HEK293 (cell line): Measurements from ENCODE around the gene PRR16.

ENCODE experiments used
- CTCF ChIA-PET: fragments of 350-600 bp; formaldehyde crosslinking; extraction: SDS; loops from one replicate; lab custom pipeline; 2021; ENCODE audit warnings: antibody characterized with exemption; lab: Yijun Ruan, JAX
- POLR2A ChIA-PET: fragments of 300-600 bp; formaldehyde crosslinking; extraction: SDS; loops from one replicate; lab custom pipeline; 2020; ENCODE audit warnings: antibody characterized with exemption, inconsistent platforms; lab: Yijun Ruan, JAX
- H3K27ac ChIP-seq: fragments of 200-500 bp; sonication (Bioruptor generic); 2 replicates; pipeline ENCODE4 v1.5.1; 2014; ENCODE audit warnings: low read depth, low read length, control low read depth, inconsistent platforms; ENCODE audit errors: extremely low read depth
- H3K36me3 ChIP-seq, 2 experiments: fragments of 200-500 bp in 1 of 2; sonication (Bioruptor generic) in 1 of 2; 1 replicate in 1 of 2; 2 replicates in 1 of 2; pipeline ENCODE4 v1.5.1; 2014 to 2017; ENCODE audit warnings: inconsistent platforms in 2 of 2, low read length in 2 of 2; ENCODE audit not compliant: control insufficient read depth in 2 of 2, insufficient read depth in 1 of 2
- H3K4me1 ChIP-seq: fragments of 200-500 bp; sonication (Bioruptor generic); 2 replicates; pipeline ENCODE4 v1.5.1; 2014; ENCODE audit warnings: mild to moderate bottlenecking, low read length, inconsistent platforms; ENCODE audit not compliant: control insufficient read depth, insufficient read depth
- H3K4me3 ChIP-seq: 2 replicates; pipeline ENCODE4 v1.5.1; 2011; ENCODE audit warnings: low read depth, mild to moderate bottlenecking, control low read depth, low read length, moderate library complexity
- H3K9me3 ChIP-seq: fragments of 200-500 bp; sonication (Bioruptor generic); 2 replicates; pipeline ENCODE4 v1.5.1; 2014; ENCODE audit warnings: low read depth, low read length, inconsistent platforms; ENCODE audit not compliant: control insufficient read depth, insufficient read depth
- INSM2 ChIP-seq: fragments of 450-650 bp; formaldehyde crosslinking; IDR thresholded peaks from 2 replicates; pipeline ENCODE4 v1.5.1; 2016; ENCODE audit warnings: missing biosample characterization, missing genetic modification characterization
- PRDM10 ChIP-seq: fragments of 450-650 bp; formaldehyde crosslinking; IDR thresholded peaks from 2 replicates; pipeline ENCODE4 v1.5.1; 2016; ENCODE audit warnings: missing biosample characterization, missing genetic modification characterization
- SP3 ChIP-seq: fragments of 450-650 bp; formaldehyde crosslinking; IDR thresholded peaks from 2 replicates; pipeline ENCODE4 v1.5.1; 2016; ENCODE audit warnings: missing biosample characterization, missing genetic modification characterization
- WT1 ChIP-seq: fragments of 450-650 bp; formaldehyde crosslinking; IDR thresholded peaks from 2 replicates; pipeline ENCODE4 v1.5.1; 2016; ENCODE audit warnings: missing biosample characterization, missing genetic modification characterization
- ZBTB6 ChIP-seq: fragments of 450-650 bp; formaldehyde crosslinking; IDR thresholded peaks from 2 replicates; pipeline ENCODE4 v1.5.1; 2017; ENCODE audit warnings: missing biosample characterization, missing genetic modification characterization
- ZFHX2 ChIP-seq: fragments of 450-650 bp; formaldehyde crosslinking; conservative IDR thresholded peaks from 2 replicates; pipeline ENCODE4 v1.5.1; 2016; ENCODE audit warnings: missing biosample characterization, missing genetic modification characterization
- ZNF148 ChIP-seq: fragments of 450-650 bp; formaldehyde crosslinking; IDR thresholded peaks from 2 replicates; pipeline ENCODE4 v1.5.0; 2017; ENCODE audit warnings: missing biosample characterization, missing genetic modification characterization, borderline replicate concordance
- ZNF23 ChIP-seq: fragments of 450-650 bp; formaldehyde crosslinking; IDR thresholded peaks from 2 replicates; pipeline ENCODE4 v1.5.1; 2016; ENCODE audit warnings: missing biosample characterization, missing genetic modification characterization, borderline replicate concordance
- ZNF366 ChIP-seq: fragments of 450-650 bp; formaldehyde crosslinking; conservative IDR thresholded peaks from 2 replicates; pipeline ENCODE4 v1.5.1; 2016; ENCODE audit warnings: missing biosample characterization, missing genetic modification characterization
- ZNF600 ChIP-seq: fragments of 450-650 bp; formaldehyde crosslinking; IDR thresholded peaks from 2 replicates; pipeline ENCODE4 v1.5.1; 2016; ENCODE audit warnings: missing biosample characterization, missing genetic modification characterization
- ZNF776 ChIP-seq: fragments of 450-650 bp; formaldehyde crosslinking; IDR thresholded peaks from 2 replicates; pipeline ENCODE4 v1.5.0; 2017; ENCODE audit warnings: missing biosample characterization, missing genetic modification characterization, borderline replicate concordance
- ZSCAN30 ChIP-seq: fragments of 450-650 bp; IDR thresholded peaks from 2 replicates; pipeline ENCODE4 v1.5.1; 2018; ENCODE audit warnings: missing biosample characterization, mild to moderate bottlenecking, missing genetic modification characterization, moderate library complexity

The PRR16 gene

GRCh38 chr5:120586646-120587045, 122.5 kb downstream of the PRR16 start:
- no peak overlapping the region for H3K4me3 ChIP-seq
- TF ChIP-seq WT1 (tag by site-specific recombination), result no peak
- no peak for TF ChIP-seq ZSCAN30 (tag by site-specific recombination)
- TF ChIP-seq ZNF23 (tag by site-specific recombination), result no peak
- H3K36me3 ChIP-seq, result no peaks in the 10 kb centered on the region
- no peaks in the 10 kb centered on the region for H3K4me1 ChIP-seq
- H3K27ac ChIP-seq, result no peak overlapping the region
- ChIA-PET POLR2A (no interaction called here), CTCF (interaction anchor here (0.6 kb wide), 1 partner anchor 1115 kb away, joined by 3 read pairs; no protein-coding TSS in a partner anchor)
- H3K9me3 ChIP-seq, result no peaks in the 10 kb centered on the region

- Histone ChIP-seq H3K27ac (no peak overlapping the region), H3K4me3 (no peak overlapping the region), H3K36me3 (no peaks in the 10 kb centered on the region), H3K9me3 (no peaks in the 10 kb centered on the region), H3K4me1 (no peaks in the 10 kb centered on the region)
- ChIA-PET POLR2A (no interaction called here), CTCF (no interaction called here)
- TF ChIP-seq ZNF600 (tag by site-specific recombination), result no peak
- TF ChIP-seq INSM2 (tag by site-specific recombination), result no peak
- TF ChIP-seq ZNF776 (tag by site-specific recombination), result no peak
- TF ChIP-seq, all 188 proteins: peak for 0
These were observed 127.8 kb downstream of the PRR16 start for GRCh38 chr5:120591911-120592310.

- POLR2A ChIA-PET, result no interaction called here
- Histone ChIP-seq H3K4me1 (no peaks in the 10 kb centered on the region), H3K9me3 (no peaks in the 10 kb centered on the region), H3K4me3 (no peak overlapping the region), H3K27ac (no peak overlapping the region), H3K36me3 (no peaks in the 10 kb centered on the region)
- TF ChIP-seq PRDM10 (tag by site-specific recombination) (no peak), ZFHX2 (tag by site-specific recombination) (no peak), ZBTB6 (tag by site-specific recombination) (no peak), ZNF148 (tag by site-specific recombination) (no peak), SP3 (tag by site-specific recombination) (no peak), ZNF366 (tag by site-specific recombination) (no peak)
- CTCF ChIA-PET, result interaction anchor here (0.7 kb wide), 1 partner anchor 1685 kb away, joined by 3 read pairs; no protein-coding TSS in a partner anchor
These were observed 135.5 kb downstream of the PRR16 start for GRCh38 chr5:120599576-120599975.
